Body of pancreas (tissue), 4 donors: ENCODE measurements around the gene TMEM232.

Source experiments
- CTCF ChIP-seq, 7 experiments: fragments of 450-650 bp in 4 of 7; fragments of 200-600 bp in 3 of 7; sonication (generic) in 3 of 7; IDR thresholded peaks; one replicate each; pipeline ENCODE4 v1.5.1; 2016 to 2019; ENCODE audit warnings: antibody characterized with exemption in 7 of 7
- POLR2A ChIP-seq, 3 donors: fragments of 450-650 bp; IDR thresholded peaks; one replicate each; pipeline ENCODE4 v1.6.1; 2016; ENCODE audit warnings: antibody characterized with exemption in 3 of 3, mild to moderate bottlenecking in 2 of 3

DNA sequence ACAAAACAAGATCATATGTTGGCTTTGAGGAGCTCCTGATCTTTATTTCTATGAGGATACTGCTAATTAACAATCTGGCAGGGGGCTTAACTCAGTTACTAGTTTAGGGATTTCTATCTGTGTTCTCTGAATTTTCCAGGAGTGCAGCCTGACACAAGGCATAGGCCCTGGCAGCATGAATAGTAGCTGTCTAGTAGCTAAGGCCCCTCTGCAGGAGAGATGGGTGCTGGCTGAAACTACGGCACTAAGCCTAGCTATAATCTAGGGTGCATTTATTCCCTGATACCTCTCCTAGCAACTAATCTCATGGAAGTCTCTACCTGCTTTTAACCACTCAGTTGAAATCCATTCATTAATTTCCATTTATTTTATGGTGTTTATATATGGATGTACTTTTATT is 268.2 kb downstream of the TMEM232 start:
- TF ChIP-seq CTCF (IDR thresholded peaks at IDR 0.05) (no peak), POLR2A (IDR thresholded peaks at IDR 0.05) (no peak)
